ENCODE data around the gene KAT7.

The KAT7 gene

DNA sequence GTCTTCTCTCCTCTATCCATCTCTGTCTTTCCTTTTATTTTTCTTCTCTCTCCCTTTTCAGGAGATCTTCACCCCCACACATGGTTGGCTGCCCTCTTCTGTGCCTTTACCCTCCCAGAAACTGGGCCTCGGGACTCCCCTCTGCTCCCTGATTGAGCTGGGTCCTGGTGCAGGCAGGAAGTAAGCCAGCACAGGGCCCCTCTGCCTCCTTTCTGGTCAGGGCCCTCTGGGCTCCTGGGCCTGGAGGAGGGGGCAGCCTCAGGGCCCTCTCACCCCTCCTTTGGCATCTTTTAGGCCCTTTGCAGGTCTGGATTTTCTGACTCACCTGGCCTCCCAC is 80.5 kb downstream of the KAT7 start:
- DNase-seq (ENCODE audit: low read depth), result no peak
- TF ChIP-seq, protein P1, sequence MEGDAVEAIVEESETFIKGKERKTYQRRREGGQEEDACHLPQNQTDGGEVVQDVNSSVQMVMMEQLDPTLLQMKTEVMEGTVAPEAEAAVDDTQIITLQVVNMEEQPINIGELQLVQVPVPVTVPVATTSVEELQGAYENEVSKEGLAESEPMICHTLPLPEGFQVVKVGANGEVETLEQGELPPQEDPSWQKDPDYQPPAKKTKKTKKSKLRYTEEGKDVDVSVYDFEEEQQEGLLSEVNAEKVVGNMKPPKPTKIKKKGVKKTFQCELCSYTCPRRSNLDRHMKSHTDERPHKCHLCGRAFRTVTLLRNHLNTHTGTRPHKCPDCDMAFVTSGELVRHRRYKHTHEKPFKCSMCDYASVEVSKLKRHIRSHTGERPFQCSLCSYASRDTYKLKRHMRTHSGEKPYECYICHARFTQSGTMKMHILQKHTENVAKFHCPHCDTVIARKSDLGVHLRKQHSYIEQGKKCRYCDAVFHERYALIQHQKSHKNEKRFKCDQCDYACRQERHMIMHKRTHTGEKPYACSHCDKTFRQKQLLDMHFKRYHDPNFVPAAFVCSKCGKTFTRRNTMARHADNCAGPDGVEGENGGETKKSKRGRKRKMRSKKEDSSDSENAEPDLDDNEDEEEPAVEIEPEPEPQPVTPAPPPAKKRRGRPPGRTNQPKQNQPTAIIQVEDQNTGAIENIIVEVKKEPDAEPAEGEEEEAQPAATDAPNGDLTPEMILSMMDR (conservative IDR thresholded peaks at IDR 0.05; ENCODE audit: low read depth, low read length), result no peak
- H3K4me3 ChIP-seq (ENCODE audit: low read depth, low read length), result no peak overlapping the region

DNA sequence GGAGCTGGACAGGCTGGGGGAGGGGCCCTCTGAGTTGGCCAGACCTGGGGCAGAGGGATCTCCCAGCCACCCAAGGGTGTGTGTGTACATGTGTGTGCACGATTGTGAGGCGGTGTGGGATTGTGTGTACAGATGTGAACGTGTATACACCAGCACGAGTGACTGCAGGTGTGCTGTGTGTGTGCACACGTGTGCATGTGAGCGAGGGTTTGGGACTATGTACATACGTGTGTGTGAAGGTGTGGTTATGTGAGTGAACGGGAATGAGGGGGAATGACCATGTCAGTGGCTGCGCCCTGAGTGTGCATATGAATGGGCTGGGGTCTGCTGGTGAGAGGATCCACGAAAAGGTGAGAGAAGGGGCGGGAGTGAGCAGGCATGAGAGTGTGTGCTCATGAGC is 81.8 kb downstream of the KAT7 start:
- H3K4me3 ChIP-seq (ENCODE audit: low read depth, low read length), result no peak overlapping the region
- no peak for DNase-seq (ENCODE audit: low read depth)
- TF ChIP-seq, protein P1 (conservative IDR thresholded peaks at IDR 0.05; ENCODE audit: low read depth, low read length), result no peak

DNA sequence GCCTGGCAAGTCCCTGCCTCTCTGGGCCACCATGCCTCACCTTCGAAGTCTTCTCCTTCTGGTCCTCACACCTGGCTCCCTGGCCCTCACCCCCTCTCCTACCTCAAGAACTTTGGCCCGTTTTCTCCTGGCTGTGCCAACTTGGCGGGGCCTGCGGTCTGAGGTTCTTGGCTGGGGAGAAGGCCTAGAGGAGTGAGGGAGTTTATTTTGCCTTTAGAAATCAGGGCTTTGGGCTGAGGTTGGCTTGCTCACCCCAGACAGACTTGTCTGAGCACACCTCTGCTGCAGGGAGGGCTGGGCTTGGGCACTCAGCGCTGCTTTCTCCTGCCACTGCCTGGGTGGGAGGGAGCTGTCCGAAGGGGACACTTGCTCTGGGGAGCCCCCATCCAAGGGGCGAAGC is 82.7 kb downstream of the KAT7 start:
- DNase-seq (ENCODE audit: low read depth), result no peak
- TF ChIP-seq, protein P1 (conservative IDR thresholded peaks at IDR 0.05; ENCODE audit: low read depth, low read length), result no peak
- H3K4me3 ChIP-seq (ENCODE audit: low read depth, low read length), result no peak overlapping the region

DNA sequence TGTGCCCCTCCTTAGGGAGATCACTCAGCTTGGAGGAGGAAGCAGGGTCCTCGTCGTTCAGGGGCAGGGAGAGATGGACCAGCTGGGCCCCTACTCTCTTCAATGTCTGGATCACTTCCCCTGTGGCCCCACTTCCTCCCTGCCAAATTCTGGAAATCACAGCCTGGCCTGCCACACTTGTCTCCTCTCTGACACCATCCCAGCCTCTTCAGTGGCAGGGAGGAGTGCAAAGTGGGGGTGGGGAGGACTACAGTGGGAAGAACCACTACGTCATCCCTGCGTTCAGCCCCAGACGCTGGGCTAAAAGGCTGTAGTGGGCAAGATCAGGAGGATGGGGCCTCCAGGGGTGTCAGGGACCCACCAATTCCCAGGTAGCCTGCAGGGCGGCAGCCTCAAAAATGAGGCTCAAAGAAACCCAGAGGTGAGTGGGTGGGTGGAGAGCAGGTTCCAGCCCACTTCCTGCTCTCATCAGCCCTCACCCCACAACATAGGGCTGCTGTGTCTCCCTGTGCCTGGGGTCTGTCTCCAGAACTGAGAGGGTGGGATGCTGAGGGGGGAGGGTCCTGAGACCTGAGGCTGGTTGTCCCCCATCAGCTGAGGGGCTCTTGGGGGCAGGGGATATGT is 84.4 kb downstream of the KAT7 start:
- no peak overlapping the region for H3K4me3 ChIP-seq (ENCODE audit: low read depth, low read length)
- TF ChIP-seq, protein P1 (conservative IDR thresholded peaks at IDR 0.05; ENCODE audit: low read depth, low read length), result no peak
- DNase-seq (ENCODE audit: low read depth), result no peak

DNA sequence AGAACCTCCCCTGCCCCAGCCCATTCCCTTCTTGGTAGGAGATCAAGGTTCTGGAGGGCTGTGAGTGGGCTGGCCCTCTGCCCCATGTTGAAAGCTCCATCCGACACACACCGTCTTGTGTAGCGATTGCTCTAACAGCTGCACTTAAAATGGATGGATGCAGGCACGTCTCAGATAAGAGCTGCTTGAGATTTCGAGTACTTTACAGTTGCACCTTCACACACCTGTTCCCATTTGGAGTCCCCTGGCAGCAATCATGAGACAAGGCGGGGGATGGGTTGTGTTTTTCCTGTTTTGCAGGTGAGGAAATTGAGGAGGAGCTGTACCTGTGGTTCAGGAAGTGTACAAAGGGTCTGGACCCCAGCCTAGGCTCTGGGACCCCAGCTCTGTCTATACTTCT is 85.0 kb downstream of the KAT7 start:
- TF ChIP-seq, protein P1 (conservative IDR thresholded peaks at IDR 0.05; ENCODE audit: low read depth, low read length), result no peak
- no peak overlapping the region for H3K4me3 ChIP-seq (ENCODE audit: low read depth, low read length)
- DNase-seq (ENCODE audit: low read depth), result no peak

DNA sequence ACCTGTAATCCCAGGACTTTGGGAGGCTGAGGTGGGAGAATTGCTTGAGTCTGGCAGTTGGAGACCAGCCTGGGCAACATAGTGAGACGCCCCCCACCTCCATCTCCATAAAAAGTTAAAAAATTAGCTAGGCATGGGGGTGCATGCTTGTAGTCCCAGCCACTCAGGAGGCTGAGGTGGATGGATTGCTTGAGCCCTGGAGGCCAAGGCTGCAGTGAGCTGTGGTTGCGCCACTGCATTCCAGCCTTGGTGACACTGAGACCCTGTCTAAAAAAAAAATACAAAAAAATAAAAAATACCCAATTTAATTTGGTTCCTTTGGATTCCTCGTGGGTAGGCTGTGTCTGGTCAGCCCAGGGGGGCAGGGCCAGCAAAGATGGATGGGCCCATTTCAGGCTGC is 85.4 kb downstream of the KAT7 start:
- no peak overlapping the region for H3K4me3 ChIP-seq (ENCODE audit: low read depth, low read length)
- TF ChIP-seq, protein P1 (conservative IDR thresholded peaks at IDR 0.05; ENCODE audit: low read depth, low read length), result no peak
- no peak for DNase-seq (ENCODE audit: low read depth)

DNA sequence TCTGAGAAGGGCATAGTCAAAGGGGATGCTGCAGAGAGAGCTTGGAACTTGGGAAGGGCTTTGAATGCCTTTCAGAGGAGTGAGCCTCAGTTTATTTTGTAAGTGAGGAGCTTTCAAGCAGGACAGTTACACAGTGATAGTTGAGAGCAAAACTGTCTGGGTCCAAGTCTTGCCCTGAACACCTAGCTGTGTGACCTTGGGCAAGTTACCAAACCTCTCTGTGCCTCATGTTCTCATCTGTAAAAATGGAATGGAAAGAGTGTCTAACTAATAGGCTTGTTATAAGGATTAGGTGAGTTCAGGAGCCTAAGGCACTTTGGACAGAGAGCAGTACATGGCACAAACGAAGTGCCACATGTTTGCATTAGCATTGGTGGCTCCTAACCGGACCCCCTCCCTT is 86.4 kb downstream of the KAT7 start:
- TF ChIP-seq, protein P1 (conservative IDR thresholded peaks at IDR 0.05; ENCODE audit: low read depth, low read length), result no peak
- DNase-seq (ENCODE audit: low read depth), result no peak

More for the DNA sequence above, 86.4 kb downstream of the KAT7 start:
- H3K4me3 ChIP-seq (ENCODE audit: low read depth, low read length), result no peak overlapping the region

All from choroid plexus epithelial cell (primary cell).